Measurements from ENCODE around the gene PAK6. TPM values are rescaled to one million over a fixed set of nuclear protein-coding genes. Genes with fewer than 3 reads are reported as not detected.

PAK6 gene
- total RNA-seq, 4 donors from 2014 or later: 0.33 to 0.52 (median 0.45) TPM; not detected in 1

DNA sequence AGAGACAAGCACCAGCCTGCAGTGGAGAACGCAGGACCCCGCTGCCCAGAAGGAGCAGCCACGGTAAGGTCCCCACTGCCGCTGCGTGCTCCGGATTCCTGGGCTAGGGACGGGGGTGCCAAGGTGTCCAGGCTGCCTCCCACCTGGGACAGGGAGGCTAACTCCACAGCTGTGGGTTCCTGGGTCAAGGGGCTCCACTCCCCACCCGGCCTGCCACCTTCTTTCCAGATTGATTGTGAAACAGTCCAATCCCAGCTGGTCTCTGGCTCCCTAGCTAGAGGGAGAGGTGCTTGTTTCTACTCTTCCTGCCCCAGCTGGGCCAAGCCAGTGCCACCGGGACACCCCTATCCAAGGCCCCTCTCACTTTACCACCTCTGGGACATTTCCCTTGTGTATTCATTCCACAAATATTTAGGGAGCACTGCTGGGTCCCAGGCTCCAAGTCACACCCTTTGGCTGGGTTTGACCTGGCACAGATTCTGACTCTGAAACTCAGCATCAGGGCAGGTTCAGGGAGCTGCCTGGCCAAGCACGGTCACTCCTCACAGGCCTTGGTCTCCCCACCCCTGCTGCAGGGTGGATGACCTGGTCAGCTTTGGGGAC, 1.9 kb downstream of the PAK6 start:
- intact Hi-C loops (cut with DNase I): no loop called here
- no peak overlapping the region for H3K4me3 ChIP-seq
- H3K36me3 ChIP-seq: no peaks in the 10 kb centered on the region
- peaks cover 0 to 18% (median 13%) of the 10 kb centered on the region in 4 donors for H3K4me1 ChIP-seq
- peaks cover 0 to 16% (median 0%) of the 10 kb centered on the region in 4 donors for H3K27me3 ChIP-seq
- no peaks in the 10 kb centered on the region for H3K9me3 ChIP-seq
- no peak for DNase-seq (ENCODE audit: extremely low spot score)
- TF ChIP-seq POLR2A (IDR thresholded peaks at IDR 0.05; ENCODE audit: low read depth) (no peak), EP300 (IDR thresholded peaks at IDR 0.05) (no peak), POLR2AphosphoS5 (IDR thresholded peaks at IDR 0.05) (no peak)
- TF ChIP-seq, protein P1, sequence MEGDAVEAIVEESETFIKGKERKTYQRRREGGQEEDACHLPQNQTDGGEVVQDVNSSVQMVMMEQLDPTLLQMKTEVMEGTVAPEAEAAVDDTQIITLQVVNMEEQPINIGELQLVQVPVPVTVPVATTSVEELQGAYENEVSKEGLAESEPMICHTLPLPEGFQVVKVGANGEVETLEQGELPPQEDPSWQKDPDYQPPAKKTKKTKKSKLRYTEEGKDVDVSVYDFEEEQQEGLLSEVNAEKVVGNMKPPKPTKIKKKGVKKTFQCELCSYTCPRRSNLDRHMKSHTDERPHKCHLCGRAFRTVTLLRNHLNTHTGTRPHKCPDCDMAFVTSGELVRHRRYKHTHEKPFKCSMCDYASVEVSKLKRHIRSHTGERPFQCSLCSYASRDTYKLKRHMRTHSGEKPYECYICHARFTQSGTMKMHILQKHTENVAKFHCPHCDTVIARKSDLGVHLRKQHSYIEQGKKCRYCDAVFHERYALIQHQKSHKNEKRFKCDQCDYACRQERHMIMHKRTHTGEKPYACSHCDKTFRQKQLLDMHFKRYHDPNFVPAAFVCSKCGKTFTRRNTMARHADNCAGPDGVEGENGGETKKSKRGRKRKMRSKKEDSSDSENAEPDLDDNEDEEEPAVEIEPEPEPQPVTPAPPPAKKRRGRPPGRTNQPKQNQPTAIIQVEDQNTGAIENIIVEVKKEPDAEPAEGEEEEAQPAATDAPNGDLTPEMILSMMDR (IDR thresholded peaks at IDR 0.05): no peak
- whole genome bisulfite sequencing: 94% methylated on average over 8 of the region's 10 CpGs
- H3K27ac ChIP-seq (replicated peaks in 1 of 4): no peak overlapping the region

DNA sequence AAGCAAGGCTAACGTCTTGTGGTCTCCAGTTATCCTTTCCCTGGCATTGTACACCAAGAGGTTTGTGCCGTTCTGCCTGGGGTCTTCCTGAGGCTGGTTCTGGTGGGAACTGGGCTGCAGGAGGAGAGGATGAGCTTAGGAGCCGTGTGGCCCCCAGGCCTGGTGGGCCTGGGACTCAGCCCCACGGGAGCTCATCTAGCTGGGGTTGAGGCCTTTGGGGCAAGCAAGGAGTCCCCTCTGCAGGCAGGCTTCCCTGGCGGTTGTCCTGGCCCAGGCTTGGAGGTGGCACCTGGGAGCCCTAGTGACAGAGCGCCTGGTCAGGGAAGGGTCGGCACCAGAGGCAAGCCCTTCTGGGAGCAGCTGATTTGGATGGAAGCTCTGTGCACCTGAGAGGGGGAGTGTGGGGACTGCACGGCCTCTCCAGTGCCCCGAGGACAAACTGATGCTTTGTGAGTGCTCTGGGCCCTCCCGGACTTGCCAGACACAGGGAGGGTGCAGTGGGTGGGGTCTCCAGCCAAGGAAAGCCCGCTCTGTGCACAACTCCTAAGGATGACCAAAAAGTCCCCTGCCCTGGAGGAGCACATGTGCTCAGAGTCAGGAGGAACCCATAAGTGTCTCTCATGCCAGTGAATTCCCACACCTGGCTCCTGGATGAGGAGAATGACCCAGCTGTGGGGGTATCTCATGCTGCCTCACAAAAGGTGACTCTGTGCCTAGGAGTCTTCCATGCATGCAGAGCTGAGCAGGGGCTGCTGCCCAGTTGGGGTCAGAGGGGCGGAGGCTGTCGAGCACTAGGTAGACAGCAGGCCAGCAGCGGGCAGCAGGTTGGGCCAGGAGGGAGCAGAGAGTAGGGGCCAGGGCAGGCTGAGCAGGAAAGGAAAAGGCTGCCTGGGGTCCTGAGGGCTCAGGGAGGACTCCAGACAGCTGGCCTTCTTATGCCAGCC, 2.7 kb downstream of the PAK6 start:
- 88% methylated on average over 5 of the region's 14 CpGs for WGBS
- Histone ChIP-seq H3K27me3 (peaks cover 0 to 16% (median 0%) of the 10 kb centered on the region in 4 donors), H3K27ac (replicated peaks in 1 of 4) (no peak overlapping the region), H3K36me3 (no peaks in the 10 kb centered on the region), H3K4me3 (no peak overlapping the region), H3K9me3 (no peaks in the 10 kb centered on the region), H3K4me1 (peaks cover 0 to 18% (median 13%) of the 10 kb centered on the region in 4 donors)
- intact Hi-C loops (cut with DNase I): no loop called here
- TF ChIP-seq EP300 (IDR thresholded peaks at IDR 0.05) (no peak), POLR2A (IDR thresholded peaks at IDR 0.05; ENCODE audit: low read depth) (no peak), POLR2AphosphoS5 (IDR thresholded peaks at IDR 0.05) (no peak)
- TF ChIP-seq, protein P1 (IDR thresholded peaks at IDR 0.05): no peak
- DNase-seq (ENCODE audit: extremely low spot score): no peak

DNA sequence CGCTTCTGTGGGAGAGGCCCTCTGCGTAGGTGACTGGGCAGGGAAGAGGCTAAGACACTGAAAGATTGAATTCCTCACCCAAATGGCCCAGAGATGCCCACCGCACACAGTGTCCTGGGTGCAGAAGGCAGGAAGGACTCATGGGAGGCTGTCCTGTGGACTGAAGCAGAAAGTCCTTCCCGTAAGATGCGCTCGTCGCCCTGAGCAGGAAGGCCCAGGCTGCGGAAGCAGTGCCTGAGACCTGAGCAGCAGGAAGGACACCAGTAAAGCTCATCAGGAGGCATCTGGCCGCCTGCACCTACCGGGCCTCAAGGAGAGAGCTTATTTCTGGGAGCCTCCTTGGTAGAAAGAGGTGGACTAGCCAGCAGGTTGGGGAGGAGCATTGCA, 3.3 kb downstream of the PAK6 start:
- Histone ChIP-seq H3K27me3 (peaks cover 0 to 16% (median 0%) of the 10 kb centered on the region in 4 donors), H3K9me3 (no peaks in the 10 kb centered on the region), H3K27ac (replicated peaks in 1 of 4) (no peak overlapping the region), H3K4me1 (peaks cover 0 to 18% (median 13%) of the 10 kb centered on the region in 4 donors), H3K36me3 (no peaks in the 10 kb centered on the region), H3K4me3 (no peak overlapping the region)
- TF ChIP-seq POLR2A (IDR thresholded peaks at IDR 0.05; ENCODE audit: low read depth): no peak
- TF ChIP-seq EP300 (IDR thresholded peaks at IDR 0.05): no peak
- TF ChIP-seq POLR2AphosphoS5 (IDR thresholded peaks at IDR 0.05): no peak
- TF ChIP-seq, protein P1 (IDR thresholded peaks at IDR 0.05): no peak
- no peak for DNase-seq (ENCODE audit: extremely low spot score)
- WGBS: 96% methylated on average over 10 of the region's 10 CpGs
- intact Hi-C loops (cut with DNase I): no loop called here

DNA sequence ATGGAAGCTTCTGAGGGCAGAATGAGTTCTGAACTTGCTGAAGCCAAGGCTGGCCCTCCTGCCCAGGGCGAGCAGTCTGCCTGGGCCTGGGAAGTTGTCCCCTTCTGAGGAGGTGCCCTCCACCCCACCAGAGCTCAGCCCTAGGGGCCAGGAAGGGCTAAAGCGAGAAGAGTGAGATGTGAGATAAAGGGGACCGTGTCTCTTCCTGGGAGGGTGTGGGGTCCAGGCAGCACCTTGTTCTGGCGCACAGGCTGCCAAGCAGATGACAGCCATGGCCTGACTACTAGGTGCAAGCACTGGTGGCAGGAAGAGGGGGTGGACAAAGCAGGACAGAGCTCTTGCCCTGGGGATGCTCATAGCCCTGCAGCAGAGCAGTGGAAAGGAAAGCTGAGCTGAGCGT, 3.7 kb downstream of the PAK6 start:
- H3K27me3 ChIP-seq: peaks cover 0 to 16% (median 0%) of the 10 kb centered on the region in 4 donors
- WGBS: 84% methylated on average over 4 of the region's 5 CpGs
- DNase-seq (ENCODE audit: extremely low spot score): no peak

More for the DNA sequence above, 3.7 kb downstream of the PAK6 start:
- intact Hi-C loops (cut with DNase I): no loop called here
- no peak overlapping the region for H3K27ac ChIP-seq (replicated peaks in 1 of 4)
- H3K4me3 ChIP-seq: no peak overlapping the region
- TF ChIP-seq POLR2A (IDR thresholded peaks at IDR 0.05; ENCODE audit: low read depth) (no peak), POLR2AphosphoS5 (IDR thresholded peaks at IDR 0.05) (no peak), EP300 (IDR thresholded peaks at IDR 0.05) (no peak)
- TF ChIP-seq, protein P1 (IDR thresholded peaks at IDR 0.05): no peak
- H3K36me3 ChIP-seq: no peaks in the 10 kb centered on the region
- H3K4me1 ChIP-seq: peaks cover 0 to 18% (median 13%) of the 10 kb centered on the region in 4 donors
- H3K9me3 ChIP-seq: no peaks in the 10 kb centered on the region
